SU-DHL-6 (cell line): ENCODE data around the gene AGAP1.
"Not testable (repeated sequence)": the region's sequence is repeated elsewhere in the genome, so short reads cannot be mapped to it uniquely, and the experiment has no call there.

ENCODE experiments used
- H2AFZ ChIP-seq: fragments of 200-600 bp; sonication (generic); 2 replicates; pipeline ENCODE4 v1.6.1; 2014; ENCODE audit warnings: low read depth, mild to moderate bottlenecking, moderate library complexity, mixed read lengths, antibody characterized with exemption, low read length; ENCODE audit not compliant: severe bottlenecking
- H3F3A ChIP-seq: fragments of 200-600 bp; shearing (Covaris generic); 2 replicates; pipeline ENCODE4 v1.6.0; 2016; ENCODE audit warnings: antibody characterized with exemption, mild to moderate bottlenecking; ENCODE audit not compliant: insufficient read depth
- H3K27ac ChIP-seq: fragments of 200-600 bp; sonication (generic); 2 replicates; pipeline ENCODE4 v1.5.1; 2016; ENCODE audit warnings: low read depth, mild to moderate bottlenecking, low read length, moderate library complexity, mixed read lengths
- H3K27me3 ChIP-seq: fragments of 200-600 bp; sonication (generic), shearing (Covaris generic); 2 replicates; pipeline ENCODE4 v1.6.0; 2014; ENCODE audit warnings: mild to moderate bottlenecking, low read length
- H3K36me3 ChIP-seq: fragments of 200-600 bp; sonication (generic); 2 replicates; pipeline ENCODE4 v1.6.1; 2014; ENCODE audit warnings: mild to moderate bottlenecking, low read length, mixed read lengths
- H3K4me2 ChIP-seq: fragments of 300-600, 200-600 bp; shearing (Covaris generic), sonication (generic); 2 replicates; pipeline ENCODE4 v1.6.0; 2014; ENCODE audit warnings: low read length, low read depth, mild to moderate bottlenecking; ENCODE audit not compliant: poor library complexity, severe bottlenecking
- H3K4me3 ChIP-seq: fragments of 200-600 bp; sonication (generic); 2 replicates; pipeline ENCODE4 v1.5.1; 2014; ENCODE audit warnings: antibody characterized with exemption, low read length, mild to moderate bottlenecking, mixed read lengths; ENCODE audit not compliant: insufficient read depth, poor library complexity, severe bottlenecking
- H3K79me2 ChIP-seq: fragments of 200-600 bp; sonication (generic); 2 replicates; pipeline ENCODE4 v1.6.1; 2014; ENCODE audit warnings: mild to moderate bottlenecking, low read length, moderate library complexity; ENCODE audit not compliant: insufficient read depth
- H3K9ac ChIP-seq: fragments of 200-600 bp; sonication (generic); 2 replicates; pipeline ENCODE4 v1.7.0; 2014; ENCODE audit warnings: mild to moderate bottlenecking, low read length
- H3K9me2 ChIP-seq: fragments of 200-600 bp; sonication (generic); replicated peaks from 2 replicates; pipeline ENCODE4 v1.6.1; 2014; ENCODE audit warnings: low read length; ENCODE audit not compliant: insufficient read depth
- H3K9me3 ChIP-seq: fragments of 200-600 bp; sonication (generic); 2 replicates; pipeline ENCODE4 v1.6.1; 2014; ENCODE audit warnings: low read length, mixed read lengths; ENCODE audit not compliant: insufficient read depth
- H4K20me1 ChIP-seq: fragments of 200-600 bp; sonication (generic); 2 replicates; pipeline ENCODE4 v1.6.1; 2014; ENCODE audit warnings: low read depth, mild to moderate bottlenecking, antibody characterized with exemption, low read length, moderate library complexity, mixed read lengths
- CTCF ChIP-seq: fragments of 200-600 bp; sonication (generic); IDR thresholded peaks from one replicate; pipeline ENCODE4 v1.5.1; 2017; ENCODE audit warnings: antibody characterized with exemption, mild to moderate bottlenecking, low read length, moderate library complexity; ENCODE audit not compliant: insufficient read depth, poor library complexity, severe bottlenecking
- EZH2phosphoT487 ChIP-seq: fragments of 200-600 bp; sonication (generic), shearing (Covaris generic); conservative IDR thresholded peaks from 2 replicates; pipeline ENCODE4 v1.6.1; 2018; ENCODE audit warnings: mild to moderate bottlenecking, antibody characterized with exemption, low read length, moderate library complexity, mixed read lengths

Gene AGAP1

DNA sequence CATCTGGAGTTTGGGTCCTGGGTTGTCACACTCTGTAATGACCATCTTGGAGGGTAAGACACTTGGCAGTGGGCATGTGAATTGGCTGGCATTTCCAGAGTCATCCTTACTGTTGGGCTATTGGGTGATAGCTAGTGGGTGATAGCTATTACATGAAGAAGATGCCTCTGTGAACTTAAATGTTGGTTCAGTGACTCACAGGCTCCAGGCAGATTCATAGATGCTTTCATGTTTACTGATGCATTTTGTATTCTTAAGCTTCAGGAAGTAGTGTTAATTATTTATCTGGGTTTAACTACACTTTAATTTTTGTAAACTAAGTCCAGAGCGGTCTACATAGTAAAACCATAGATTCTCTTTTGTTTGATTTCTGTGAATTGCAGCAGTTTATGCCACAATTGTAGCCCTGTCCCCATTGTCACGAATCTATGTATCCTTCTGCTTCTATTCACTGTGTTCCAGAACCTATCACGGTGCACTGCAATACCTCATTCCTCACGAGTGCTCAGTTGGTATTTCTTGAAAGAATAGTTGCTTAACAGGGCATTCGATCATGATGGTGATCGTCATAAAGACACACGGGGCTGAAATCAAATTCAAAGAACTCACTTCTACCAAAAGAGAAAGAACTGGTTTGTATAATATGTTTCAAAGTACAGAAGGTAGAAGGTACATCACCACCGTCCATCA is 594.7 kb downstream of the AGAP1 start:
- H3F3A ChIP-seq, result no peaks in the 10 kb centered on the region
- H3K79me2 ChIP-seq, result no peaks in the 10 kb centered on the region
- H3K9me3 ChIP-seq, result no peaks in the 10 kb centered on the region
- H3K27me3 ChIP-seq, result no peaks in the 10 kb centered on the region
- H3K27ac ChIP-seq, result no peak overlapping the region
- no peak overlapping the region for H2AFZ ChIP-seq
- TF ChIP-seq CTCF (no peak), EZH2phosphoT487 (no peak)
- H4K20me1 ChIP-seq, result no peaks in the 10 kb centered on the region
- no peak overlapping the region for H3K9ac ChIP-seq
- no peak overlapping the region for H3K4me3 ChIP-seq
- H3K4me2 ChIP-seq, result no peak overlapping the region
- H3K9me2 ChIP-seq, result no peaks in the 10 kb centered on the region
- no peaks in the 10 kb centered on the region for H3K36me3 ChIP-seq

DNA sequence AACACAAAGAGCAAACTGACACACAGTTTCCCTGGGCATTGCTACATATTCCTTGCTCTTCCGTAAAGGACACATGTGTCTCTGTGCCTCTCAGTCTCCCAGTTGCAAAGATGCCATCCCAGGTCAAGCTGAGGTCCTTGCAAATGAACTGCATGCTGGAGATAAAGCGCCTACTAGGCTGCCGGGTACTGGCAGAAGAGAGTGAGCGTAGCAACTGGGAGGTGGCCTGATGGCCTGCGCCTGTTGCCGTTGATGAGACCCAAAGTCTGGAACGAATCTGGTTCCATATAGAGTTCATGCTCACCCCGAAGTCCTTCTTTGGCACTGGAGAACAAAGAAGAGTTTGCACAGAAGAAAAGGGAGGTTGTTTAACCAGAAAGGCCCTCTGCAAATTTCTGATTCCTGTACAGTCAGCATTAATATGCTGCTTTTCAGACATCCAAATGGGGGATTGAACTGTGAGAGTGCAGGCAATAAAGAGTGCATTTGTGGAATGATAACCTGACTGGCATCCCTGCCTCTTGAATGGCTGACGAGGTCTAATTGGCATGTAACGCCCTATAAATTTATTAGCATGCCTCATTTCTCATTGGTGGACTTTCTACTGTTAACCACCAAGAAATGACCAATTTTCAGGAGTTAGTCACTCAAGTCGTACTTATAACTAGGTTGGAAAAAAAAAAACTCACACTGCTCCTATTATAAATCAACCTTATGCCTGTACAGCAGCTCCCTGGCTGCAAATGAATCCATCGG is 595.6 kb downstream of the AGAP1 start:
- Histone ChIP-seq H3K36me3 (no peaks in the 10 kb centered on the region), H3K4me3 (no peak overlapping the region), H3K27me3 (no peaks in the 10 kb centered on the region), H3K79me2 (no peaks in the 10 kb centered on the region), H2AFZ (no peak overlapping the region), H3K9me2 (no peaks in the 10 kb centered on the region), H3K4me2 (no peak overlapping the region), H3K9ac (no peak overlapping the region), H4K20me1 (no peaks in the 10 kb centered on the region), H3F3A (no peaks in the 10 kb centered on the region), H3K9me3 (no peaks in the 10 kb centered on the region), H3K27ac (no peak overlapping the region)
- TF ChIP-seq EZH2phosphoT487 (no peak), CTCF (no peak)

- no peaks in the 10 kb centered on the region for H3K79me2 ChIP-seq
- H3K27me3 ChIP-seq, result no peaks in the 10 kb centered on the region
- H3K4me3 ChIP-seq, result no peak overlapping the region
- no peaks in the 10 kb centered on the region for H3K9me2 ChIP-seq
- no peak overlapping the region for H3K27ac ChIP-seq
- H3K9ac ChIP-seq, result no peak overlapping the region
- H4K20me1 ChIP-seq, result no peaks in the 10 kb centered on the region
- H3K9me3 ChIP-seq, result no peaks in the 10 kb centered on the region
- H3F3A ChIP-seq, result no peaks in the 10 kb centered on the region
- H2AFZ ChIP-seq, result no peak overlapping the region
- no peaks in the 10 kb centered on the region for H3K36me3 ChIP-seq
- TF ChIP-seq CTCF, result no peak
- no peak for TF ChIP-seq EZH2phosphoT487
- H3K4me2 ChIP-seq, result no peak overlapping the region
Measured at GRCh38 chr2:236090027-236090382, 596.2 kb downstream of the AGAP1 start.

DNA sequence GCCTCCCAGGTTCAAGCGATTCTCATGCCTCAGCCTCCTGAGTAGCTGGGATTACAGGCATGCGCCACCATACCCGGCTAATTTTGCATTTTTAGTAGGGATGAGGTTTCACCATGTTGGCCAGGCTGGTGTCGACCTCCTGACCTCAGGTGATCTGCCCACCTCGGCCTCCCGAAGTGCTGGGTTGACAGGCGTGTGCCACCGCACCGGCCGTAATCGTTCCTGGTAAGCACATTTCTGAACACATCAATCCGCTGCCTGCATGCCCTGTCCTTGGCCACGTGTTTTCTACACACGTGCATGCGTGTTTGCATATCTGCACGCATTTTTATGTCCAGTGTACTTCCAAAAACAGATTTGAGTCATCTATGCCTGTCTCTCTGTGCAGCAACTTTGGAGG is 597.0 kb downstream of the AGAP1 start:
- not testable (repeated sequence) for H3K9ac ChIP-seq, H3K79me2 ChIP-seq, H3K36me3 ChIP-seq, H3K27me3 ChIP-seq, H3K27ac ChIP-seq, H4K20me1 ChIP-seq, H3K9me2 ChIP-seq, H3K4me2 ChIP-seq, H2AFZ ChIP-seq, H3K4me3 ChIP-seq, H3F3A ChIP-seq, H3K9me3 ChIP-seq
